H1 (cell line): ENCODE data around the gene FRS2. TPM values are rescaled to one million over a fixed set of nuclear protein-coding genes. Genes with fewer than 3 reads are reported as not detected.

ENCODE experiments used
- CTCF ChIA-PET: fragments of 300-600 bp; sonication (Branson Sonifier 250); formaldehyde crosslinking; loops from one replicate; lab custom pipeline; 2021; ENCODE audit not compliant: partially characterized antibody; lab: Charles Lee
- POLR2A ChIA-PET: fragments of 300-600 bp; sonication (Branson Sonifier 250); formaldehyde crosslinking; loops from one replicate; lab custom pipeline; 2021; ENCODE audit warnings: inconsistent platforms; ENCODE audit not compliant: partially characterized antibody; lab: Charles Lee
- DNase-seq, 2 experiments: peaks; one replicate each; pipeline versions ENCODE4 v3.0.0 to v3.0.0-alpha.2; 2010 to 2022; ENCODE audit warnings: low spot score in 2 of 2, low read depth in 1 of 2, mixed read lengths in 1 of 2
- FAIRE-seq: peaks from 2 replicates; lab custom pipeline; 2011; peaks lifted over from hg19 to GRCh38; lab: Jason Lieb, UNC
- H2AFZ ChIP-seq: 2 replicates; pipeline ENCODE4 v1.8.1; 2012; ENCODE audit warnings: low read length, inconsistent platforms
- H2AK5ac ChIP-seq: 2 replicates; pipeline ENCODE4 v1.6.1; 2013; ENCODE audit warnings: low read depth, low read length
- H2BK120ac ChIP-seq: replicated peaks from 2 replicates; pipeline ENCODE3; 2013; ENCODE audit warnings: low read depth, low read length, inconsistent platforms
- H2BK12ac ChIP-seq: 2 replicates; pipeline ENCODE4 v1.6.1; 2013; ENCODE audit warnings: low read depth, low read length
- H2BK15ac ChIP-seq: 2 replicates; pipeline ENCODE4 v1.6.1; 2013; ENCODE audit warnings: low read length
- H2BK20ac ChIP-seq: 2 replicates; pipeline ENCODE4 v1.6.1; 2013; ENCODE audit warnings: low read length
- H2BK5ac ChIP-seq: 2 replicates; pipeline ENCODE4 v1.6.1; 2013; ENCODE audit warnings: low read depth, low read length
- H3K14ac ChIP-seq: 2 replicates; pipeline ENCODE4 v1.6.1; 2013; ENCODE audit warnings: inconsistent platforms; ENCODE audit not compliant: insufficient read length
- H3K18ac ChIP-seq: 2 replicates; pipeline ENCODE4 v1.6.1; 2013; ENCODE audit warnings: low read length; ENCODE audit errors: extremely low read depth
- H3K23ac ChIP-seq: 2 replicates; pipeline ENCODE4 v1.6.1; 2013; ENCODE audit warnings: inconsistent platforms; ENCODE audit not compliant: insufficient read length
- H3K23me2 ChIP-seq: 2 replicates; pipeline ENCODE4 v1.6.1; 2013; ENCODE audit warnings: low read depth, low read length
- H3K27ac ChIP-seq: 2 replicates; pipeline ENCODE4 v1.6.1; 2011; ENCODE audit warnings: low read depth, low read length, inconsistent platforms
- H3K27me3 ChIP-seq, 4 experiments: replicated peaks in 1 of 4; 1 replicate in 1 of 4; 2 replicates in 3 of 4; pipeline versions ENCODE4 v1.6.1 to v1.8.1; 2011 to 2013; ENCODE audit warnings: low read length in 3 of 4, mild to moderate bottlenecking in 3 of 4, inconsistent platforms in 2 of 4, mixed read lengths in 2 of 4, moderate library complexity in 1 of 4; ENCODE audit not compliant: control insufficient read depth in 3 of 4, insufficient read depth in 3 of 4; ENCODE audit errors: extremely low read depth in 1 of 4
- H3K36me3 ChIP-seq, 4 experiments: 2 replicates each; pipeline versions ENCODE4 v1.6.1 to v1.8.1; 2011 to 2013; ENCODE audit warnings: mild to moderate bottlenecking in 4 of 4, low read length in 3 of 4, moderate library complexity in 2 of 4, control low read depth in 1 of 4, inconsistent platforms in 1 of 4; ENCODE audit not compliant: insufficient read depth in 4 of 4, control insufficient read depth in 2 of 4
- H3K4ac ChIP-seq: replicated peaks from 2 replicates; pipeline ENCODE3; 2013; ENCODE audit warnings: low read length, low read depth, mixed read lengths, inconsistent platforms; ENCODE audit not compliant: insufficient read length
- H3K4me1 ChIP-seq, 4 experiments: replicated peaks in 1 of 4; 1 replicate in 1 of 4; 2 replicates in 3 of 4; pipeline versions ENCODE4 v1.6.1 to v1.8.1; 2011 to 2013; ENCODE audit warnings: low read length in 3 of 4, inconsistent platforms in 2 of 4, mixed read lengths in 1 of 4; ENCODE audit not compliant: insufficient read depth in 4 of 4, control insufficient read depth in 3 of 4
- H3K4me2 ChIP-seq, 2 experiments: 2 replicates each; pipeline versions ENCODE4 v1.6.1 to v1.8.1; 2011 to 2013; ENCODE audit warnings: low read depth in 2 of 2, low read length in 2 of 2, control low read depth in 1 of 2, inconsistent platforms in 1 of 2, mild to moderate bottlenecking in 1 of 2; ENCODE audit not compliant: insufficient read depth in 1 of 2
- H3K4me3 ChIP-seq, 4 experiments: fragments of 200-600, 300-600 bp in 1 of 4; sonication (generic), shearing (Covaris generic), sonication (Bioruptor Twin) in 1 of 4; 2 replicates each; pipeline versions ENCODE4 v1.5.1 to v1.8.1; 2011 to 2016; ENCODE audit warnings: low read length in 4 of 4, low read depth in 3 of 4, control low read depth in 2 of 4, inconsistent platforms in 2 of 4, mild to moderate bottlenecking in 2 of 4, mixed read lengths in 1 of 4, moderate library complexity in 1 of 4; ENCODE audit not compliant: insufficient read depth in 2 of 4; ENCODE audit errors: extremely low read depth in 1 of 4
- H3K56ac ChIP-seq: replicated peaks from 2 replicates; pipeline ENCODE3; 2013; ENCODE audit warnings: low read depth, mild to moderate bottlenecking, mixed read lengths, low read length, inconsistent platforms; ENCODE audit not compliant: insufficient read length
- H3K79me1 ChIP-seq: 2 replicates; pipeline ENCODE4 v1.6.1; 2013; ENCODE audit warnings: low read depth, low read length, control low read depth
- H3K79me2 ChIP-seq, 2 experiments: 2 replicates each; pipeline versions ENCODE4 v1.6.1 to v1.8.1; 2012 to 2013; ENCODE audit warnings: low read length in 2 of 2, mild to moderate bottlenecking in 2 of 2, inconsistent platforms in 1 of 2; ENCODE audit not compliant: insufficient read depth in 2 of 2, control insufficient read depth in 1 of 2
- H3K9ac ChIP-seq, 4 experiments: replicated peaks in 1 of 4; 1 replicate in 1 of 4; 2 replicates in 3 of 4; pipeline versions ENCODE4 v1.6.1 to v1.8.1; 2011 to 2013; ENCODE audit warnings: low read depth in 3 of 4, low read length in 3 of 4, control low read depth in 2 of 4, mild to moderate bottlenecking in 2 of 4, moderate library complexity in 2 of 4, inconsistent platforms in 1 of 4; ENCODE audit errors: extremely low read depth in 1 of 4
- H3K9me3 ChIP-seq, 2 experiments: 2 replicates each; pipeline versions ENCODE4 v1.6.1 to v1.8.1; 2012 to 2013; ENCODE audit warnings: mild to moderate bottlenecking in 2 of 2, moderate library complexity in 2 of 2, control low read depth in 1 of 2, inconsistent platforms in 1 of 2, low read depth in 1 of 2, low read length in 1 of 2, mixed read lengths in 1 of 2; ENCODE audit not compliant: insufficient read depth in 2 of 2
- H4K20me1 ChIP-seq, 2 experiments: replicated peaks in 1 of 2; 2 replicates each; pipeline versions ENCODE3 to v1.8.1; 2011 to 2013; ENCODE audit warnings: inconsistent platforms in 2 of 2, low read length in 2 of 2, mild to moderate bottlenecking in 1 of 2; ENCODE audit not compliant: insufficient read depth in 2 of 2, control insufficient read depth in 1 of 2
- H4K5ac ChIP-seq: 2 replicates; pipeline ENCODE4 v1.6.1; 2013; ENCODE audit warnings: low read length, low read depth, mixed read lengths, inconsistent platforms; ENCODE audit not compliant: insufficient read length
- H4K8ac ChIP-seq: 2 replicates; pipeline ENCODE4 v1.8.0; 2013; ENCODE audit warnings: mild to moderate bottlenecking, moderate library complexity, low read length, inconsistent platforms; ENCODE audit not compliant: insufficient read depth; ENCODE audit errors: extremely low read depth
- H4K91ac ChIP-seq: replicated peaks from 2 replicates; pipeline ENCODE3; 2013; ENCODE audit warnings: low read length, mixed read lengths, inconsistent platforms; ENCODE audit not compliant: insufficient read length
- CEBPB ChIP-seq: IDR thresholded peaks from 2 replicates; pipeline ENCODE4 v1.6.1; 2012; ENCODE audit warnings: low read depth, low read length
- KDM5A ChIP-seq: fragments of 200-600 bp; IDR thresholded peaks from 2 replicates; pipeline ENCODE4 v1.7.1; 2012; ENCODE audit warnings: mild to moderate bottlenecking, low read length, inconsistent platforms, mixed read lengths
- POLR2AphosphoS5 ChIP-seq: IDR thresholded peaks from 2 replicates; pipeline ENCODE4 v1.6.1; 2011; ENCODE audit warnings: low read depth, low read length
- WGBS, 2 experiments: shearing (Covaris generic) in 1 of 2; methylation state at CpG; one replicate each; pipeline versions ENCODE4 v1.1.6 to v1.1.7; 2013 to 2015; ENCODE audit warnings: low lambda C conversion rate in 2 of 2, mixed read lengths in 2 of 2, inconsistent platforms in 1 of 2, low coverage in 1 of 2, missing lambda C conversion rate in 1 of 2; ENCODE audit not compliant: insufficient replicate concordance in 2 of 2, insufficient coverage in 1 of 2, insufficient read length in 1 of 2; ENCODE audit errors: extremely low coverage in 1 of 2, missing lambda C conversion rate in 1 of 2; 5-methylcytosine and 5-hydroxymethylcytosine counted together
- polyA plus RNA-seq, 7 experiments: library from polyadenylated mRNA; depleted of rRNA in 3 of 7; stranded (reverse) in 5 of 7; unstranded in 2 of 7; fragments of >200 nt in 5 of 7; fragments of 200-250 nt in 2 of 7; gene quantifications; 1 replicate in 5 of 7; 2 replicates in 1 of 7; 4 replicates in 1 of 7; pipeline versions ENCODE4 v1.2.1 to v1.2.3, GENCODE V29; 2011 to 2013; ENCODE audit warnings: missing spikeins in 2 of 7, mixed read lengths in 2 of 7
- total RNA-seq: library from RNA; stranded (reverse); fragmentation: NEBNext Ultra II Directional; extraction: Animal tissue kit (Norgen Biotek cat#: 25700); gene quantifications from 2 replicates; pipeline ENCODE4 v1.2.1, GENCODE V29; 2021
- TF ChIP-seq, protein P1 (sequence below): IDR thresholded peaks from 2 replicates; pipeline ENCODE4 v1.6.1; 2012; ENCODE audit warnings: inconsistent platforms
- TF ChIP-seq, protein P2 (sequence below): IDR thresholded peaks from 2 replicates; pipeline ENCODE4 v1.6.1; 2012; ENCODE audit warnings: low read length, inconsistent platforms

Gene FRS2
- total and polyA plus RNA-seq, 2 of the 8 experiments (the other 6 are each of a cell fraction or from before 2014, with no cell fraction given) = 10.3 to 35.8 TPM

DNA sequence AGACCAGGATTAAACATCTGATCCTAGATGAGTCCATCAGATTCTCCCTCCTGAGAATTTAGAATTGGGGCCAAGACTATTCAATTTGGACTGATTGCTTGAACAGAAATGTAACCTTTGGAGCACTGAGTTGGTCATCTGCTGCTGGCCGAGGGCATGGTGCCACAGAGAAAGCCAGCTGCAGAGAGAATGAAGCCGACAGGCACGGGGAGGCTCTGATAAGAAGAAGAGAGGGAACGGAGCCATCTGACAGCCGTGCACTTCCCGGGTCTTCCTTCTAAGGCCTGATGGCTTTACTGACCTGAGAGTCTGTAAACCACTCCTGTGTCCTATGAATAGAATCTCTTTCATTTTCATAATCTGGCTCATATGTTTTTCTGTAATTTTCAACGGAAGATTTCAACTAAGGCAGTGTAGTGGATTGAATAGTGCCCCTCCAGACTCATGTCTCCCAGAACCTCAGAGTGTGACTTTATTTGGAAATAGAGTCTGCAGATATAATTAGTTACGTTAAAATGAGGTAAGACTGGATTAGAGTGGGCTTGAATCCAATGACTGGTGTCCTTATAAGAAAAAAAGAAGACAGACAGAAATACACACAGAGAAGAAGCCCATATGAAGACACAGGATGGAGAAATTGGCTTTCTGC, 39.1 kb upstream of the FRS2 start:
- Histone ChIP-seq H2BK12ac (no peak overlapping the region), H2BK5ac (no peak overlapping the region), H2BK20ac (no peak overlapping the region), H2AK5ac (no peak overlapping the region), H3K4ac (no peak overlapping the region)
- TF ChIP-seq POLR2AphosphoS5 (no peak), CEBPB (no peak), KDM5A (no peak)
- TF ChIP-seq, protein P1, sequence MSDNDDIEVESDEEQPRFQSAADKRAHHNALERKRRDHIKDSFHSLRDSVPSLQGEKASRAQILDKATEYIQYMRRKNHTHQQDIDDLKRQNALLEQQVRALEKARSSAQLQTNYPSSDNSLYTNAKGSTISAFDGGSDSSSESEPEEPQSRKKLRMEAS = no peak
- TF ChIP-seq, protein P2, sequence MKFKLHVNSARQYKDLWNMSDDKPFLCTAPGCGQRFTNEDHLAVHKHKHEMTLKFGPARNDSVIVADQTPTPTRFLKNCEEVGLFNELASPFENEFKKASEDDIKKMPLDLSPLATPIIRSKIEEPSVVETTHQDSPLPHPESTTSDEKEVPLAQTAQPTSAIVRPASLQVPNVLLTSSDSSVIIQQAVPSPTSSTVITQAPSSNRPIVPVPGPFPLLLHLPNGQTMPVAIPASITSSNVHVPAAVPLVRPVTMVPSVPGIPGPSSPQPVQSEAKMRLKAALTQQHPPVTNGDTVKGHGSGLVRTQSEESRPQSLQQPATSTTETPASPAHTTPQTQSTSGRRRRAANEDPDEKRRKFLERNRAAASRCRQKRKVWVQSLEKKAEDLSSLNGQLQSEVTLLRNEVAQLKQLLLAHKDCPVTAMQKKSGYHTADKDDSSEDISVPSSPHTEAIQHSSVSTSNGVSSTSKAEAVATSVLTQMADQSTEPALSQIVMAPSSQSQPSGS = no peak
- TF ChIP-seq, all 59 proteins: peak for 0
- no peak overlapping the region for H4K5ac ChIP-seq
- DNase-seq = no peak
- ChIA-PET POLR2A (no interaction called here), CTCF (interaction anchor here (1.0 kb wide), 1 partner anchor 171 kb away, joined by 4 read pairs; no protein-coding TSS in a partner anchor)
- no peak overlapping the region for H3K18ac ChIP-seq
- H3K23me2 ChIP-seq = peaks cover 2% of the 10 kb centered on the region; the same call in 1 of the 2 replicates
- no peak overlapping the region for H3K27ac ChIP-seq
- no peaks in the 10 kb centered on the region for H3K9me3 ChIP-seq
- H2AFZ ChIP-seq = no peak overlapping the region
- no peak overlapping the region for H3K56ac ChIP-seq
- no peak for FAIRE-seq
- no peak overlapping the region for H3K23ac ChIP-seq
- H3K4me3 ChIP-seq = no peak overlapping the region
- H4K8ac ChIP-seq = no peak overlapping the region
- H3K79me1 ChIP-seq = no peaks in the 10 kb centered on the region
- H2BK15ac ChIP-seq = no peak overlapping the region
- no peaks in the 10 kb centered on the region for H3K79me2 ChIP-seq
- H2BK120ac ChIP-seq = no peak overlapping the region
- H4K20me1 ChIP-seq = no peaks in the 10 kb centered on the region
- no peaks in the 10 kb centered on the region for H3K27me3 ChIP-seq
- no peak overlapping the region for H3K14ac ChIP-seq
- no peaks in the 10 kb centered on the region for H3K4me1 ChIP-seq
- H3K4me2 ChIP-seq = no peak overlapping the region
- H3K36me3 ChIP-seq = no peaks in the 10 kb centered on the region
- WGBS, 2 experiments = 96% methylated on average over 8 of the region's 8 CpGs; no CpG with 5 or more reads in 1 of the 2 experiments
- H3K9ac ChIP-seq = no peak overlapping the region
- H4K91ac ChIP-seq = no peak overlapping the region
